HG02759 (cell line): ENCODE results near the gene ADGRF1.

ENCODE experiments used
- ATAC-seq: cut with Tn5 transposase; IDR thresholded peaks from one replicate; pipeline ENCODE4 v1.9.1; 2021; ENCODE audit warnings: mild to moderate bottlenecking, moderate library complexity; ENCODE audit not compliant: unreplicated experiment

The ADGRF1 gene

GRCh38 chr6:46985943-46986342 is 56.2 kb downstream of the ADGRF1 start:
- no peak for ATAC-seq

- no peak for ATAC-seq
These were observed 59.1 kb downstream of the ADGRF1 start for GRCh38 chr6:46983007-46983411.

GRCh38 chr6:46979206-46979605 is 62.9 kb downstream of the ADGRF1 start:
- ATAC-seq = no peak

GRCh38 chr6:46974786-46975185 is 67.3 kb downstream of the ADGRF1 start:
- no peak for ATAC-seq

GRCh38 chr6:46973029-46973428 is 69.1 kb downstream of the ADGRF1 start:
- ATAC-seq = no peak

- ATAC-seq = no peak
These were observed 69.6 kb downstream of the ADGRF1 start for GRCh38 chr6:46972531-46972930.

- ATAC-seq = no peak
These were observed 72.9 kb downstream of the ADGRF1 start for GRCh38 chr6:46969206-46969605.

GRCh38 chr6:46967826-46968349 is 74.2 kb downstream of the ADGRF1 start:
- ATAC-seq = no peak

GRCh38 chr6:46964716-46965519 is 77.2 kb downstream of the ADGRF1 start:
- ATAC-seq = no peak

GRCh38 chr6:46963626-46964025 is 78.5 kb downstream of the ADGRF1 start:
- ATAC-seq = no peak

GRCh38 chr6:46963039-46963438 is 79.1 kb downstream of the ADGRF1 start:
- no peak for ATAC-seq

- no peak for ATAC-seq
These were observed 80.4 kb downstream of the ADGRF1 start for GRCh38 chr6:46961711-46962110.

GRCh38 chr6:46961232-46961631 is 80.9 kb downstream of the ADGRF1 start:
- peak; percentile 34 for ATAC-seq

- no peak for ATAC-seq
These were observed 82.7 kb downstream of the ADGRF1 start for GRCh38 chr6:46959419-46959818.

GRCh38 chr6:46956409-46956808 is 85.7 kb downstream of the ADGRF1 start:
- ATAC-seq = no peak

- ATAC-seq = no peak
These were observed 87.2 kb downstream of the ADGRF1 start for GRCh38 chr6:46954837-46955451.

GRCh38 chr6:46953921-46954320 is 88.2 kb downstream of the ADGRF1 start:
- ATAC-seq = no peak

GRCh38 chr6:46949632-46950280 is 92.4 kb downstream of the ADGRF1 start:
- ATAC-seq = no peak

GRCh38 chr6:46948699-46949098 is 93.4 kb downstream of the ADGRF1 start:
- no peak for ATAC-seq
